ENCODE data around the gene NMNAT2.

Gene NMNAT2

DNA sequence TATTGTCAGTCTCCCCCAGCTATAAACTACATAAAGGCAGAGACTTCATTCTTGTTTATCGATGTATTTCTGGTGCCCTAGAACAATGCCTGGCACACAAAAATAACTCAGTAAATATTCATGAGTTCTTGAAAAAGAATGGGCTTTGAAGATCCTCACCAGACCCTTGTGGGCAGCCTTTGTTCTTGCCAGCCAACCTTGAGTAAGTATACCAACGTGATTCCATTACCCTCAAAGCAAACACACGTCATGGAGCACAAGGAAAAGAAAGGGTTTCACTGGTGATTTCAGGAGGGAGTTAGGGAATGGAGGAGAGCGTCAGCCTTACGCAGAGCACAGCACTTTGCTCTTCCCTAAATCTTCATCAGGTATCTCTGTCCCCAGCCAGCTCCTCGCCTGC lies 29.4 kb downstream of the NMNAT2 start:
- no peak overlapping the region for H3K4me3 ChIP-seq (ENCODE audit: low read depth, low read length)
- no peak for DNase-seq (ENCODE audit: low read depth)
- TF ChIP-seq, protein P1, sequence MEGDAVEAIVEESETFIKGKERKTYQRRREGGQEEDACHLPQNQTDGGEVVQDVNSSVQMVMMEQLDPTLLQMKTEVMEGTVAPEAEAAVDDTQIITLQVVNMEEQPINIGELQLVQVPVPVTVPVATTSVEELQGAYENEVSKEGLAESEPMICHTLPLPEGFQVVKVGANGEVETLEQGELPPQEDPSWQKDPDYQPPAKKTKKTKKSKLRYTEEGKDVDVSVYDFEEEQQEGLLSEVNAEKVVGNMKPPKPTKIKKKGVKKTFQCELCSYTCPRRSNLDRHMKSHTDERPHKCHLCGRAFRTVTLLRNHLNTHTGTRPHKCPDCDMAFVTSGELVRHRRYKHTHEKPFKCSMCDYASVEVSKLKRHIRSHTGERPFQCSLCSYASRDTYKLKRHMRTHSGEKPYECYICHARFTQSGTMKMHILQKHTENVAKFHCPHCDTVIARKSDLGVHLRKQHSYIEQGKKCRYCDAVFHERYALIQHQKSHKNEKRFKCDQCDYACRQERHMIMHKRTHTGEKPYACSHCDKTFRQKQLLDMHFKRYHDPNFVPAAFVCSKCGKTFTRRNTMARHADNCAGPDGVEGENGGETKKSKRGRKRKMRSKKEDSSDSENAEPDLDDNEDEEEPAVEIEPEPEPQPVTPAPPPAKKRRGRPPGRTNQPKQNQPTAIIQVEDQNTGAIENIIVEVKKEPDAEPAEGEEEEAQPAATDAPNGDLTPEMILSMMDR (IDR thresholded peaks at IDR 0.05; ENCODE audit: low read depth, low read length), result no peak
- TF ChIP-seq MYC (IDR thresholded peaks at IDR 0.05; ENCODE audit: low read depth, low read length) (no peak), POLR2A (IDR thresholded peaks at IDR 0.05; ENCODE audit: extremely low read depth, insufficient read length) (no peak)
- TF ChIP-seq, protein P2, sequence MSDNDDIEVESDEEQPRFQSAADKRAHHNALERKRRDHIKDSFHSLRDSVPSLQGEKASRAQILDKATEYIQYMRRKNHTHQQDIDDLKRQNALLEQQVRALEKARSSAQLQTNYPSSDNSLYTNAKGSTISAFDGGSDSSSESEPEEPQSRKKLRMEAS (IDR thresholded peaks at IDR 0.05; ENCODE audit: low read depth, low read length), result no peak

DNA sequence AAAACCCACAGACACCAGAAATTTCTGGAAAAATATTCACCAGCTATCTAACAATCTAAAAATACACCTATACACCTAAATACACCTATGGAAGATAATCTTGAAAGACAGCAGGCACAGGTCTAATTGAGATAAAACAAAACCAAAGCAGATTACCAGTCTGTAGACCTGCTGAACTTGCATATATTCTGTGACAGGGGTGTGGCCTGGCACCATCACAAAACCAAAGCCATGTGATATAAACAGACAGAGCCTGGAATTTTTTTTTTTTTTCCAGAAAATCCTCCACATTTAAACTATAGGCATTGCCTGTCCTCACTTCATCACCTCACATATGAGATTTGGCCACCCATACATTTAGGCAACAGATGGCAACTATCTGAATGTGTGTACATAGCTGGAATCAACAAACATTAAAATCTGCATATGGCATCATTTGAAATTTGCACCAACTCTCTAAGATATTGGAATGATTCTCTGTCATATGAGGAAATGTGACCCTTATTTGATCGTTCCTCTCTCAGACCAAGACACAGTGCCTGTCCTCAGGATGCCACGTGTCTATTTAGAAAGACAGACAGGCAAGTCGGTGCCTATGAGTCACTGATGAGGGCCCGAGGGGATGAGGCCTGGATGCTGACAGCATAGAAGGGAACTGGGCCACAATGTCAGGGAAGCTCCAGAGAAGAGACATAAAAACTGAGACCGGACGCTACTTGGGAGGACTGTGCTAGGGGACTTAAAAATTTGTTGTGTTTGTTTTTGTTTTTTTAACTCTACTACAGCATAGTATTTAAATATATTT lies 32.6 kb downstream of the NMNAT2 start:
- TF ChIP-seq, protein P2 (IDR thresholded peaks at IDR 0.05; ENCODE audit: low read depth, low read length), result no peak
- peak; percentile 6 for DNase-seq (ENCODE audit: low read depth)
- no peak overlapping the region for H3K4me3 ChIP-seq (ENCODE audit: low read depth, low read length)

GRCh38 chr1:183379951-183380350 lies 38.2 kb downstream of the NMNAT2 start:
- no peak overlapping the region for H3K4me3 ChIP-seq (ENCODE audit: low read depth, low read length)
- DNase-seq (ENCODE audit: low read depth), result no peak
- TF ChIP-seq, protein P1 (IDR thresholded peaks at IDR 0.05; ENCODE audit: low read depth, low read length), result no peak
- no peak for TF ChIP-seq MYC (IDR thresholded peaks at IDR 0.05; ENCODE audit: low read depth, low read length)
- TF ChIP-seq, protein P2 (IDR thresholded peaks at IDR 0.05; ENCODE audit: low read depth, low read length), result no peak
- TF ChIP-seq POLR2A (IDR thresholded peaks at IDR 0.05; ENCODE audit: extremely low read depth, insufficient read length), result no peak

GRCh38 chr1:183375381-183375780 lies 42.8 kb downstream of the NMNAT2 start:
- TF ChIP-seq, protein P2 (IDR thresholded peaks at IDR 0.05; ENCODE audit: low read depth, low read length), result no peak
- no peak for TF ChIP-seq POLR2A (IDR thresholded peaks at IDR 0.05; ENCODE audit: extremely low read depth, insufficient read length)
- TF ChIP-seq MYC (IDR thresholded peaks at IDR 0.05; ENCODE audit: low read depth, low read length), result no peak
- TF ChIP-seq, protein P1 (IDR thresholded peaks at IDR 0.05; ENCODE audit: low read depth, low read length), result no peak
- H3K4me3 ChIP-seq (ENCODE audit: low read depth, low read length), result no peak overlapping the region
- DNase-seq (ENCODE audit: low read depth), result no peak

- no peak overlapping the region for H3K4me3 ChIP-seq (ENCODE audit: low read depth, low read length)
- DNase-seq (ENCODE audit: low read depth), result no peak
- TF ChIP-seq POLR2A (IDR thresholded peaks at IDR 0.05; ENCODE audit: extremely low read depth, insufficient read length), result no peak
- TF ChIP-seq, protein P1 (IDR thresholded peaks at IDR 0.05; ENCODE audit: low read depth, low read length), result no peak
- TF ChIP-seq MYC (IDR thresholded peaks at IDR 0.05; ENCODE audit: low read depth, low read length), result no peak
- TF ChIP-seq, protein P2 (IDR thresholded peaks at IDR 0.05; ENCODE audit: low read depth, low read length), result no peak
These were observed 43.4 kb downstream of the NMNAT2 start for GRCh38 chr1:183374825-183375224.

DNA sequence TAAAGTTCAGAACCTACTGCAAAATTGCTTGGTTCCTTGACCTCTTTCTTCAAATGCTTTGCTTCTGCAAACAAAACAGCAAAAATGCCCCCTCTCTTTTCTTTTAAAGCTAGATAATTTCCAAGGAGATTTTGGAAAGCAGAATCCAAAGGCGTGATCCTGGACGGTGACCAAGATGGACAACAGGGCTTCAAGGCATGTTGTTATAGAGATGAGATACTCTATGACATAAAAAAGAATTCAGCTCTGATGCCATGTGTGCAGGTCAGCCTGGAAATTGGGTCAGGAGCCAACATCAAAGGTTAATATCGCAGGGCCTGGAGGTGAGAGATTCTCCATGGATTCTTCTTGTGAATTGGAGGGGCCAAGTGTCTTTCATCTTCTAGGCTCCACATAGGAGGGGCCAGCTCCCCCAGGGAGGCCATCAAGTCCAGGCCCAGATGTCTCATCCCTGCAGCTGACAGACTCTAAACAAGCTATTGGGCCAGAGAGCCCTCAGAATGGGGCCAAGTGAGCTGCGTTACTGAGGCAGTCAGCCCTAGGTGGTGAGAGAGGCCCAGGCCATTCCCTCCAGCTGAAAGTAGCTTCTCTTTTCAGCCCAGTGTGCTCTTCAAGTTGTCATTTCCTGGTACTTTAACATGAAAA lies 45.5 kb downstream of the NMNAT2 start:
- H3K4me3 ChIP-seq (ENCODE audit: low read depth, low read length), result no peak overlapping the region
- TF ChIP-seq MYC (IDR thresholded peaks at IDR 0.05; ENCODE audit: low read depth, low read length) (no peak), POLR2A (IDR thresholded peaks at IDR 0.05; ENCODE audit: extremely low read depth, insufficient read length) (no peak)
- TF ChIP-seq, protein P1 (IDR thresholded peaks at IDR 0.05; ENCODE audit: low read depth, low read length), result no peak
- TF ChIP-seq, protein P2 (IDR thresholded peaks at IDR 0.05; ENCODE audit: low read depth, low read length), result no peak
- DNase-seq (ENCODE audit: low read depth), result no peak
